ENCODE results near the gene WRAP73.

WRAP73 gene

DNA sequence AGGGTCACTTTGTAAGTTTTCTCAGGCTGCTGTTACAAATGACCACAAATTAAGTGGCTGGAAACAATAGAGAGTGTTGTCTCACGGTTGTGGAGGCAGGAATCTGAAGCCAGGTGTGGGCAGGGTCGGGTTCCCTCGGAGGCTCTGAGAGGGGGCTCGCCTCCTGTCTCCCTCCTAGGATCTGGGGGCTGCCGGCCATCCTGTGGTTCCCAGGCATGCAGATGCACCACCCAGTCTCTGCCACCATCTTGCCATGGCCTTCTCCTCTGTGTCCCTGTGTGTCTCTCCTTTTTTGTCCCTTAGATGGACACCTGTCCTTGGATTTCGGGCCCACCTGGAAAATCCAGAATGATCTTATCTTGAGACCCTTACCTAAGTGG, 7.2 kb upstream of the WRAP73 start:
- in situ Hi-C loops (cut with HindIII; ENCODE audit: low sequenced_read_pairs) = no loop called here
- no peak overlapping the region for H3K4me3 ChIP-seq (ENCODE audit: low read depth, low read length)
- DNase-seq (ENCODE audit: low read depth) = no peak
- TF ChIP-seq, protein P1, sequence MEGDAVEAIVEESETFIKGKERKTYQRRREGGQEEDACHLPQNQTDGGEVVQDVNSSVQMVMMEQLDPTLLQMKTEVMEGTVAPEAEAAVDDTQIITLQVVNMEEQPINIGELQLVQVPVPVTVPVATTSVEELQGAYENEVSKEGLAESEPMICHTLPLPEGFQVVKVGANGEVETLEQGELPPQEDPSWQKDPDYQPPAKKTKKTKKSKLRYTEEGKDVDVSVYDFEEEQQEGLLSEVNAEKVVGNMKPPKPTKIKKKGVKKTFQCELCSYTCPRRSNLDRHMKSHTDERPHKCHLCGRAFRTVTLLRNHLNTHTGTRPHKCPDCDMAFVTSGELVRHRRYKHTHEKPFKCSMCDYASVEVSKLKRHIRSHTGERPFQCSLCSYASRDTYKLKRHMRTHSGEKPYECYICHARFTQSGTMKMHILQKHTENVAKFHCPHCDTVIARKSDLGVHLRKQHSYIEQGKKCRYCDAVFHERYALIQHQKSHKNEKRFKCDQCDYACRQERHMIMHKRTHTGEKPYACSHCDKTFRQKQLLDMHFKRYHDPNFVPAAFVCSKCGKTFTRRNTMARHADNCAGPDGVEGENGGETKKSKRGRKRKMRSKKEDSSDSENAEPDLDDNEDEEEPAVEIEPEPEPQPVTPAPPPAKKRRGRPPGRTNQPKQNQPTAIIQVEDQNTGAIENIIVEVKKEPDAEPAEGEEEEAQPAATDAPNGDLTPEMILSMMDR (IDR thresholded peaks at IDR 0.05; ENCODE audit: low read depth, low read length, missing control alignments) = no peak

DNA sequence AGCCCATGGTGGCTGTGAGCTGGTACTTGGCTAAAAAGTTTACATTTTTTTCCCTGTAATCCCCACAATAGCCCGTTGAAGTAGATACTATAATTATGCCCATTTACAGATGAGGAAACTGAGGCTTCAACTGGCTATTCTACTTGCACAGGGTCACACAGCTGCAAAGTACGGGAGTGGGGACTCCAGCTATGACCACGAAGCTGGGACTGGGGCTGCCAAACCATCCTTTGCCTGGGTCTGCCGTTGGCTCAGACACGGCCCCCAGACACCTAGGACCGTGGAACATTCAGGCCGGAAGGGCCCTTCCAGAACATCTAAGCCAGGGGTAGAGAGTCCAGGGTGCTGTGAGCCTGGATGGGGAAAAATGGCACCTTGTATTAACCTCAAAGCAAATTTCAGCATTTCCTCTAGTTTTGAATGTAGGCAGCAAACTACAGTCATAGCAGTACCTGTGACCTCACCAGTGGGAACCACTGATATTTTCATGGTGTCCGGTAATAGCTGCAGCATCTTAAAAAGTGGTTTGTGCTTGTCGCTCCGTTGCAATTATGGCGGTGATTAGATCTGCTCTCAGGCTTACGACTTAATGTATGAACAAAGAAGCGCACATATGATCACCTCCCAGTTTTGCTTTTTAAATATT, 6.7 kb upstream of the WRAP73 start:
- DNase-seq (ENCODE audit: low read depth) = no peak
- in situ Hi-C loops (cut with HindIII; ENCODE audit: low sequenced_read_pairs) = no loop called here
- TF ChIP-seq, protein P1 (IDR thresholded peaks at IDR 0.05; ENCODE audit: low read depth, low read length, missing control alignments) = no peak

DNA sequence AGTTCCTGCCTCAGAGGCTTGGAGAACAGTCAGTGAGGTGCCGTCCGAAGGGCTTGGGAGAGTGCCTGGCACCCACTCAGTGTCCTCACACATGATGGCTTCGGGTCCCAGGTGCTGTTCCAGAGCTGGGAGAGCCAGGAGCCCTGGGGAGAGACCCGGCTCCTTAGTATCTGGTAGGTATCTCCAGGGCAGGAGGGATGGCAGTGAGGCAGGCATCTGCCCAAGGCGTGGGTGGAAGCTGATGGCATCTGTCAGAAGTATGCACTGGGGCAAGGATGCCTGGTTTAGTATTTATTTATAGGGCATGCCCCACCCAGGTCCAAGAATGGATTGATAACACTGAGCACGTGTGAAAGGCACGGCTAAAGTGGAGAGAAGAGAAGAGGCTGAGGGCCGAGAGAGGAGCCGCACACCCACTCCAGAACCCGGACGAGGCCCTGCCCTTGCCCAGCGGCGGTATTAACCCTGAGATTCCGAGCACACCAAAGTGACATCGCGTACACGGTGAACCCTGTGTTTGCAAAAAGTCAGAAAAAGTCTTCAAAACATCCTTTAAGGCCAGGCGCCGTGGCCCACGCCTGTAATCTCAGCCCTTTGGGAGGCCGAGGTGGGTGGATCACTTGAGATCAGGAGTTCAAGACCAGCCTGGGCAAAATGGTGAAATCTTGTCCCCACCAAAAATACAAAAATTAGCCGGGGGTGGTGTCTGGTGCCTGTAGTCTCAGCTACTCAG, 4.8 kb upstream of the WRAP73 start:
- no peak for DNase-seq (ENCODE audit: low read depth)
- in situ Hi-C loops (cut with HindIII; ENCODE audit: low sequenced_read_pairs) = no loop called here
- TF ChIP-seq, protein P1 (IDR thresholded peaks at IDR 0.05; ENCODE audit: low read depth, low read length, missing control alignments) = no peak
- no peak overlapping the region for H3K4me3 ChIP-seq (ENCODE audit: low read depth, low read length)

More for the DNA sequence above, 6.7 kb upstream of the WRAP73 start:
- no peak overlapping the region for H3K4me3 ChIP-seq (ENCODE audit: low read depth, low read length)

DNA sequence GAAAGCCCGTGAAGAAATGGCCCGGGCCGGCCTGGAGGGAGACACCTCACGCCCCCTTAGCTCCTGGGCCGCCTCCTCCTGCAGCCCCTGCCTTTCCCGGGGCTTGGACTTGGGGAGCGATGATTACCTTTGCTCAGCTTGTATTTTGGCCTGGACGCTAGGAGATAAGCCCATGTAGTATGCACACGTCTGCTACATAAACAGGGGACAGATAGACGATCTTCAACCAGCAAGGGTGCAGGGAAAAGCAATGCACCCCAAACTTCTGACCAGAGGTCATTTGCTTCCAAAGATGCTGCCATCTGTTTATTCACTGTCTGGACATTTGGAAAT, 3.3 kb upstream of the WRAP73 start:
- DNase-seq (ENCODE audit: low read depth) = no peak
- in situ Hi-C loops (cut with HindIII; ENCODE audit: low sequenced_read_pairs) = no loop called here
- no peak overlapping the region for H3K4me3 ChIP-seq (ENCODE audit: low read depth, low read length)
- TF ChIP-seq, protein P1 (IDR thresholded peaks at IDR 0.05; ENCODE audit: low read depth, low read length, missing control alignments) = no peak

DNA sequence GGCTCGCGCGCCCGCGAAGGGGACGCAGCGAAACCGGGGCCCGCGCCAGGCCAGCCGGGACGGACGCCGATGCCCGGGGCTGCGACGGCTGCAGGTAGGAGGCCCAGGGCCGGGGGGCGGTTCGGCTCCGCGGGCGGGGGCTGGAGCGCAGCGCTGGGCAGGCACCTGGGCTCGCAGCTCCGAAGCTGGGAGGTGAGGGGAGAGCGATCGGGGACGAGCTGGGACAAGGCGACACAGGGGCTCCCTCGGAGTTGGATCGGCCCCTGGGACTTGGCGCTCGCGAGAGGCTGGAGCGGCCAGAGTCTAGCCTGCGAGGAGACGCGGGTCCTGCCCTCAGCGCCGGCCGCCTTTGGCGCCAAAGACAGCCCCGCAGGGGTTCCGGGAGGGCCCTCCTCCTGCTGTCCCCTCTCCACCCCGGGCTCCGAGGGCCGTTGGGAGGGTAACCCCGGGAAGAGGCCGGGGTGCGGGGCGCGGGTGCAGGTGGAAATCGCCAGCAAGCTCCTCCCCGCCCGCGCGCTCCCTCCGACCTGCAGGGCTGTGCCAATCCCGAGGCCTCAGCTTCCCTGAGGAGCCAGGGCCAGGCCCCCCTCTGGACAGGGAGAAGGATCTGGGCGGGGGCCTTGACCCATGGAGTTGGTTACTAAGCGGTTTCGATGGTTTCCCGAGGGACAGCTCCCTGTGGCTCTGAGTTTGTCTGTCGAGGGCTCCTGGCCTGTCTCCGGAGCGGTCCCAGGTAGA, 2.8 kb upstream of the WRAP73 start:
- in situ Hi-C loops (cut with HindIII; ENCODE audit: low sequenced_read_pairs) = no loop called here
- H3K4me3 ChIP-seq (ENCODE audit: low read depth, low read length) = no peak overlapping the region
- DNase-seq (ENCODE audit: low read depth) = no peak
- TF ChIP-seq, protein P1 (IDR thresholded peaks at IDR 0.05; ENCODE audit: low read depth, low read length, missing control alignments) = no peak

DNA sequence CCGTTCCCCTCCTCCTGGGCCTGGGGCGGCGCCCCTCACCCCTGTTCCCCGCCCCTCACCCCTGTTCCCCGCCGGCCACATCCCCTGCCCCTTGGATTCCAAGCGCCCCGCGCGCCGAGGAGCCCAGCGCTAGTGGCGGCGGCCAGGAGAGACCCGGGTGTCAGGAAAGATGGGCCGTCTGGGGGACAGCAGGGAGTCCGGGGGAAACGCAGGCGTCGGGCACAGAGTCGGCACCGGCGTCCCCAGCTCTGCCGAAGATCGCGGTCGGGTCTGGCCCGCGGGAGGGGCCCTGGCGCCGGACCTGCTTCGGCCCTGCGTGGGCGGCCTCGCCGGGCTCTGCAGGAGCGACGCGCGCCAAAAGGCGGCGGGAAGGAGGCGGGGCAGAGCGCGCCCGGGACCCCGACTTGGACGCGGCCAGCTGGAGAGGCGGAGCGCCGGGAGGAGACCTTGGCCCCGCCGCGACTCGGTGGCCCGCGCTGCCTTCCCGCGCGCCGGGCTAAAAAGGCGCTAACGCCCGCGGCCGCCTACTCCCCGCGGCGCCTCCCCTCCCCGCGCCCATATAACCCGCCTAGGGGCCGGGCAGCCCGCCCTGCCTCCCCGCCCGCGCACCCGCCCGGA, 2.1 kb upstream of the WRAP73 start, which contains the start of gene TP73:
Gene TP73, plus strand, starts transcription at position 587 of the 618 bp plus-strand sequence. CDS start 29,850 bp downstream, outside the sequence.
- H3K4me3 ChIP-seq (ENCODE audit: low read depth, low read length) = no peak within 1 kb of the TSS
- TF ChIP-seq, protein P1 (IDR thresholded peaks at IDR 0.05; ENCODE audit: low read depth, low read length, missing control alignments) = no peak
- in situ Hi-C loops (cut with HindIII; ENCODE audit: low sequenced_read_pairs) = no loop called here
- DNase-seq (ENCODE audit: low read depth) = no peak
